BE2C (cell line): ENCODE results near the gene DISC1.
"Not testable (repeated sequence)": the region's sequence is repeated elsewhere in the genome, so short reads cannot be mapped to it uniquely, and the experiment has no call there.

ENCODE experiments used
- DNase-seq: peaks from one replicate; pipeline ENCODE4 v3.0.0-alpha.2; 2020
- H3K27me3 ChIP-seq: fragments of 250-450 bp; sonication (Bioruptor Pico); 2 replicates; pipeline ENCODE4 v1.5.1; 2020; ENCODE audit warnings: mild to moderate bottlenecking
- H3K36me3 ChIP-seq: fragments of 250-450 bp; sonication (Bioruptor Pico); 2 replicates; pipeline ENCODE4 v1.5.1; 2020; ENCODE audit warnings: mild to moderate bottlenecking
- H3K4me1 ChIP-seq: fragments of 250-450 bp; sonication (Bioruptor Pico); 2 replicates; pipeline ENCODE4 v1.5.1; 2020
- H3K4me3 ChIP-seq: 2 replicates; pipeline ENCODE4 v1.5.1; 2011; ENCODE audit warnings: low read depth, low read length
- H3K9me3 ChIP-seq: fragments of 250-450 bp; sonication (Bioruptor Pico); 2 replicates; pipeline ENCODE4 v1.5.1; 2020
- TF ChIP-seq, protein P1 (sequence below): IDR thresholded peaks from 2 replicates; pipeline ENCODE4 v1.5.1; 2012; ENCODE audit warnings: mild to moderate bottlenecking, low read depth, low read length

The DISC1 gene

DNA sequence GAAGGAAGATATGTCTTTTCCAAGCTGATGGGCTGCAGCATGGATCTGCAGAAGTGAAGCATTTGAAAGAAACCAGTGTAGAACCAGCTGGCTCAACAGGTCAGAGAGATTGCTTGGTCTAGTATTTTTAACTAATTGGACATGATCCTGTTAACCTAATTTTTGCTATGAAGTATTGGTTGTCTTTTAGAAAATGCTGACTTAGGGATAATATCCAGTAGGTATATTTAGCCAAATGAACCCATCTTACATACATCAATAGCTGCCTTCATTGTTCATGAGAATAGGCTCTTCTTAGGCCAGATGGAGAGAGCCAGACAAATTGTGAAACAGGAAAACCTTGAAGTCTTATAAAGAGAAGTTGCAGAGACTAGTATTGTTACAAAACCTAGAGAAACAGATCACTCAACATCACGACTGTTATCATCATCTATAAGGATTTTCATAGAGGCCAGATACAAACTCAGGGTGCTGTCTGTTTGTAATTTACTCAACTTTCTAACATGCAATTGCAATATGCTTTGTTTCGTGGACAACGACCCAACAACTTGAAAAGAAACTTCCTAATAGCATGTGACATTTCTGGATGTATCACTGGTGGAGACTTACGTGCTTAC lies 148.2 kb downstream of the DISC1 start:
- no peaks in the 10 kb centered on the region for H3K36me3 ChIP-seq
- TF ChIP-seq, protein P1, sequence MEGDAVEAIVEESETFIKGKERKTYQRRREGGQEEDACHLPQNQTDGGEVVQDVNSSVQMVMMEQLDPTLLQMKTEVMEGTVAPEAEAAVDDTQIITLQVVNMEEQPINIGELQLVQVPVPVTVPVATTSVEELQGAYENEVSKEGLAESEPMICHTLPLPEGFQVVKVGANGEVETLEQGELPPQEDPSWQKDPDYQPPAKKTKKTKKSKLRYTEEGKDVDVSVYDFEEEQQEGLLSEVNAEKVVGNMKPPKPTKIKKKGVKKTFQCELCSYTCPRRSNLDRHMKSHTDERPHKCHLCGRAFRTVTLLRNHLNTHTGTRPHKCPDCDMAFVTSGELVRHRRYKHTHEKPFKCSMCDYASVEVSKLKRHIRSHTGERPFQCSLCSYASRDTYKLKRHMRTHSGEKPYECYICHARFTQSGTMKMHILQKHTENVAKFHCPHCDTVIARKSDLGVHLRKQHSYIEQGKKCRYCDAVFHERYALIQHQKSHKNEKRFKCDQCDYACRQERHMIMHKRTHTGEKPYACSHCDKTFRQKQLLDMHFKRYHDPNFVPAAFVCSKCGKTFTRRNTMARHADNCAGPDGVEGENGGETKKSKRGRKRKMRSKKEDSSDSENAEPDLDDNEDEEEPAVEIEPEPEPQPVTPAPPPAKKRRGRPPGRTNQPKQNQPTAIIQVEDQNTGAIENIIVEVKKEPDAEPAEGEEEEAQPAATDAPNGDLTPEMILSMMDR = no peak
- no peak overlapping the region for H3K4me3 ChIP-seq
- no peaks in the 10 kb centered on the region for H3K9me3 ChIP-seq
- H3K4me1 ChIP-seq = no peaks in the 10 kb centered on the region
- no peak for DNase-seq
- H3K27me3 ChIP-seq = no peaks in the 10 kb centered on the region

DNA sequence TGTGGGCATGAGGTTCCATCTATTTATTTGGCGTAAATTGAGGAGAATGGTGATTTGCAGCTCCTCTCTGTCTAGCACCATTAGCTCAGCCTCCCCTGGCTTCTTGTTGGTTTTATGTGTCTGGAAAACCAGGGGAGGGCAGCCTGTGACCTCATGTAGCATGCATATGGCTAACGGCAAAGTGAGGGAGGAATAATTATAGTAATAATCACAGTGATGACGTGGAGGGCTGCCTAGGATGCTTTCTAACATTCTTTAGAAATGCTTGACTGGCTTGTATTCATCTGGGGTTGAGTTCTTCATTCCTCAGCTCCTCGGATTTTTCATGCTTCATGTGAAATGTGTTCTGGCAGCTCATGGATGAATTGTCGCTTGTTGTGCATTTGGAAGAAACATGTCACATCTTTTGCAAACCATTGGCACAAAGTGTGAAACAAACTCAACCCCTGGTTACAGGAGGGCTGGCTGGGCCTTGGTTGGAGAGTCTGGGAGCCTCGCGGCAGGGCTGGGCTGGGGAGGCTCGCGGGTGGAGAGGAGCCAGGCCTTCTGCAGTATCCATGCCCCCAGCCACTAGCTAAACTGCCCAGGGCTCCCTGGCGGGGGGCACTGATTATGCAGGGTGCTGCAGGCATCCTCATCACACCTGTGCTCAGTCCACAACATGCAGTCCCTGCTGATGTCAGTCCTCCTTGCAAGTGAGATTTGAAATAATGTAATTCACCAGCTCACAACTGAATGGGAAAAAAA lies 149.6 kb downstream of the DISC1 start:
- DNase-seq = no peak

DNA sequence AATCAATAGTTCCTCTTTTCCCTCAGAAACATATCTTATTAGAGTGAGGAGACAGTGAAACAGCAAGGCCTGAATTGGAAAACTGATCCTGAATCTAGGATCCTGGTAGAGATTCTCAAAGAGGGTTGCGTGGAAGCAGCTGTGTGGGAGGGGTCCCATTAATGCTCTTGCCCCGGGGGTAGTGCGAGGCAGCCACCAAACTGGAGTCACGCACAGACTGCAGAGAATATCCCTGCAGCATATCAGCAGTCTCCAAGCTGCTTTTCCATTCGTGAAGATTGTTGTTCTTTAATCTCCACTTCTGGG lies 150.1 kb downstream of the DISC1 start:
- H3K4me3 ChIP-seq = no peak overlapping the region
- H3K27me3 ChIP-seq = no peaks in the 10 kb centered on the region
- H3K9me3 ChIP-seq = no peaks in the 10 kb centered on the region
- H3K36me3 ChIP-seq = no peaks in the 10 kb centered on the region
- H3K4me1 ChIP-seq = no peaks in the 10 kb centered on the region
- no peak for DNase-seq
- TF ChIP-seq, protein P1 = no peak

More for the DNA sequence above, 149.6 kb downstream of the DISC1 start:
- H3K4me1 ChIP-seq = no peaks in the 10 kb centered on the region
- H3K9me3 ChIP-seq = no peaks in the 10 kb centered on the region
- H3K27me3 ChIP-seq = no peaks in the 10 kb centered on the region
- no peak overlapping the region for H3K4me3 ChIP-seq
- TF ChIP-seq, protein P1 = no peak
- H3K36me3 ChIP-seq = no peaks in the 10 kb centered on the region

DNA sequence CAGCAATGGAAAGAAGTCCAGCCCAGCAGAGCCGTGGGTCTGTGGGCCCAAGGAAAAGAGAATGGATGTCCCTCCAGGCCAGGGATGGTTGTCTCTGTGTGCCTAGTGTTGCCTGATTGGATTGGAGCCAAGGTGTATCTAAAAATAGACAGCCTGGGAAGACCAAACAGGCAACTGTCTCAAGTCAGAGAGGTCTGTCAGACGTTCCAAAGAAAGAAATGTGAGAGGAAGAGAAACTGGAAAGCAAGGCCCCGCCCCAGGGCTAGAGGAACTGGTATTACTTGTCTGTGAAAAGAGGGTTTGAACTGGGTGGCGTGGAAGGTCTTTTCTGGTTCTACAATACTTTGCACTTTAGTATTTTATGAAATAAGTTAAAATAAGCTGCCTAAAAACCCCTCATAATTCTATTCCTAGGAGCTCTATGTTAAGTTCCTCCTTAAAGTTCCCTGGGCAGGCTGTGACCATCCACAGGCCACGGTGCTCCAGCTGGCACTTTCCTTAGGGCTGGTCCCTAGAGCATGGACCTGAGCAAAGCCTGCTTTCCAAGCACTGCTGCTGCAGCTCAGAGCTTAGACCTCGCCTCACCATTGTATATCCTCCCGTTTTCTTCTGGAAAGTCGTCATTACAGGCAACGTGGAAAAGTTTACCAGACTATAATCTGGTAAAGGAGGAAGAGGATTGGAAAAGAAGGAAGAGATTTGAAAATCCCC lies 151.6 kb downstream of the DISC1 start:
- H3K4me3 ChIP-seq = no peak overlapping the region
- no peaks in the 10 kb centered on the region for H3K27me3 ChIP-seq
- no peak for DNase-seq
- no peaks in the 10 kb centered on the region for H3K36me3 ChIP-seq
- no peaks in the 10 kb centered on the region for H3K9me3 ChIP-seq
- no peaks in the 10 kb centered on the region for H3K4me1 ChIP-seq
- TF ChIP-seq, protein P1 = no peak

DNA sequence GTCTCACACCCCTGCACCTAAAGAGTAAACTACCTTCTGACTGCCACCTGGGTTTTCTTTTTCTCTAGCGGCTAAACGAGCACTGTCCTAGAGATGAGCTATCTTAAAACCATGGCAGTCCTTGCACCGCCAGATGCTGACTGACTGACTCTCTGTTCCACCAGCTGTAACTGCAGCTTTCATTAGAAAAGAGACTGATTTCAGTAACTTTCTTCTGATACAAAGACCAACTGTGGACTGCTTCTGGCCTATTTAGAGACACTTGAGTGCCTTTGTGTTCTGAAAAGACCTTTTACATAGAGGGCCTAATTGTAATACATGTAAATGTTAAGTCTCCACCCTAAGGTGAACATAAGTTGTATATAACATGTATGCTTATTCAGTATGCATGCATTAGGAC lies 152.5 kb downstream of the DISC1 start:
- TF ChIP-seq, protein P1 = no peak
- DNase-seq = no peak
- H3K36me3 ChIP-seq = no peaks in the 10 kb centered on the region
- no peaks in the 10 kb centered on the region for H3K9me3 ChIP-seq
- H3K27me3 ChIP-seq = no peaks in the 10 kb centered on the region
- no peaks in the 10 kb centered on the region for H3K4me1 ChIP-seq
- no peak overlapping the region for H3K4me3 ChIP-seq

DNA sequence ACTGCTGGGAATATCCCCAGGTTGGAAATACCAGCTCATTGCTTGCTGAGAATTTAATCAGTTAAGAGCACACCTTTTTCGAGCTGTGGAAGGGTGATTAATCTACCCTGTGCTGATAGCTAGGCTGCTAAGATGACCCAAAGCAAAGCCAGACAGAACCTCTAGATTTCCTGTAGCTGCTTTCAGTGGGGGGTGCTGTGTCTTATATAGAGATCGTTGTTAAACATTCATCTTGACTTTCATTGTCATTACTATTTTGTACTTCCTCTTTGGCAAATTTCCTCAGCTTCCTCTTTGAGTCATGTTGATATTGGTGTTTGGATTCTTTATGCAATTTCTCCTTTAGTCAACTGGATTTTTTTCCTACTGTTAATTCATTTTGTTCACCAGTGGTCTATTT lies 155.3 kb downstream of the DISC1 start:
- Histone ChIP-seq H3K4me3 (no peak overlapping the region), H3K9me3 (no peaks in the 10 kb centered on the region), H3K27me3 (no peaks in the 10 kb centered on the region), H3K4me1 (no peaks in the 10 kb centered on the region), H3K36me3 (no peaks in the 10 kb centered on the region)
- TF ChIP-seq, protein P1 = no peak
- DNase-seq = no peak

DNA sequence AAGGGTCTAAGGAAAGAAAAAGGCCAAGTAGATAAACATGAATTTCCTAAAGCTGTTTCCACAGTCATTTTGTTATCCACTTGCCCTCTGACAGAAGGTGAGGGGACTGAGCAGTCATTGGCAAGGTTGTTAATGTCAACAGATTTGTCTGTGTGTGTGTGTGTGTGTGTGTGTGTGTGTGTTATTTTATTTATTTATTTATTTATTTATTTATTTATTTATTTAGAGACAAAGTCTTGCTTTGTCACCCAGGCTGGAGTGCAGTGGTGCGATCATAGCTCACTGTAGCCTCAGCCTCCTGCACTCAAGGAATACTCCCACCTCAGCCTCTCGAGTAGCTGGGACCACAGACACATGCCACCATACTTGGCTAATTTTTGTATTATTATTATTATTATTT lies 158.5 kb downstream of the DISC1 start:
- not testable (repeated sequence) for H3K4me1 ChIP-seq, DNase-seq, H3K4me3 ChIP-seq, H3K27me3 ChIP-seq, H3K9me3 ChIP-seq, H3K36me3 ChIP-seq
